IPS DF 4.7 (cell line): ENCODE measurements around the gene LMF1.

Source experiments
- DNase-seq: peaks from one replicate; pipeline ENCODE4 v3.0.0-alpha.2; 2013; ENCODE audit warnings: low spot score; ENCODE audit errors: extremely low read depth

Gene LMF1

DNA sequence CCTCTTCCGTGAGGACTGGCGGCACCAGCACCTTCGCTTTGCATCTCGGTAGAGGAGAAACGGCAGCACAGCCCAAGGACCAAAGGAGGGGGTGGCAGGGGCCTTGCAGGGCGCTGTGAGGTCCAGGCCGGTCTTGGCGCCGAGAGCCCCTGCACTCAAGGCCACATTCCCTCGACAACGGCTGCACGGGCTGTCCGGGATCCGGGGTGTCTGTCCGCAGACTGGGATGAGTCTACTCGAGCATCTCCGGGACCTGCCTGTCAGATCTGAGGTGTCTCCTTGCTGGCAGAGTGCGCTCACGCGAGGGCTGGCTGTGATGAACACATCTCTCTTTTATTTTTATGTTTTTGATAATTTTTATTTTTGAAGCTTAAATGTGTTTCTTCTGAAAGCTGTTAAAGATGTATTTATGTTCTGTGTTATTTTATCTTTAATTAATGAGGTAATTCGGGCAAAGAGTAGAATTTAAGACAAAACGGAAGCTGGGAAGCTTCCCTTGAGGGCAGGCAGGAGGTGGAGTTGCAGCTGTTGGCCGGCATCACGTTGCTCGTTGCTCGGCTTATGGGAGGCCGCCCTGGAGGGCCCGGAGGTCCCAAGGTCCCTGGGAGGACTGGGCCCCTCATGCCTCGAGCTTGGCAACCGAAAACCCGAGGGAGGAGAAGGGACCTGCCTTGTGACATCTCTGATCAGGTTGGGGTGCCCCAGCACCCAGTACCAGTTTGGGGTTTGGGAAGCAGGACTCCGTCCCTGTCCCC lies 15.0 kb upstream of the LMF1 start:
- DNase-seq = no peak

- DNase-seq = no peak
Measured at GRCh38 chr16:984736-985636, 14.2 kb upstream of the LMF1 start.

DNA sequence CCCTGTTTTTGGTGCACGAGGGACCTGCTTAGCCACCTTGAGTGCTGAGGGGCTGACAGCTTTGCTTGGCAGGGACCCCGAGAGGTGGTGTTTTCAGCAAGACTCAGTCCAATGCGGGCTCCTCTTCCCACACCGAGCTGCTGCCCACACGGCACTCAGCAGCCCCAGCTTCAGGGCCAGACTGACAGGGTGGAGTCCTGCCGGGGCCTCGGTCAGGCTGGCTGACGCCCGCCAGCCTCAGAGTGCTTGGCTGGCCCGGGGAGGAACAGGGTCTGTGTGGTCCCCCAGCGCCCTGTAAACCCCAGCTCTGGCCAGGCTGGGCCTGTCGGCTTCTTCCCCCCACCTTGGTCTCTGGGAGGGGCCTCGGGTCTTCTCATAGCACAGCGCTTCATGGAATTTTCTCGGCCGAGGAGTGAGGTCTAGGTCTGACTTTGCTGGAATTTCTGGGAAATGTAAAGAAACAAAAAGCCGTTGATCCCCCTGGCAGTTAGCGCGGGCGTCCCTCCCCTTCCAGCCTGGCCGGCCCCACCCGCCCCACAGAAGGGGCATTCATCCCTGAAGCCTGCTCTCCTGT lies 13.4 kb upstream of the LMF1 start:
- no peak for DNase-seq

GRCh38 chr16:983044-984030 lies 12.6 kb upstream of the LMF1 start:
- DNase-seq = no peak

DNA sequence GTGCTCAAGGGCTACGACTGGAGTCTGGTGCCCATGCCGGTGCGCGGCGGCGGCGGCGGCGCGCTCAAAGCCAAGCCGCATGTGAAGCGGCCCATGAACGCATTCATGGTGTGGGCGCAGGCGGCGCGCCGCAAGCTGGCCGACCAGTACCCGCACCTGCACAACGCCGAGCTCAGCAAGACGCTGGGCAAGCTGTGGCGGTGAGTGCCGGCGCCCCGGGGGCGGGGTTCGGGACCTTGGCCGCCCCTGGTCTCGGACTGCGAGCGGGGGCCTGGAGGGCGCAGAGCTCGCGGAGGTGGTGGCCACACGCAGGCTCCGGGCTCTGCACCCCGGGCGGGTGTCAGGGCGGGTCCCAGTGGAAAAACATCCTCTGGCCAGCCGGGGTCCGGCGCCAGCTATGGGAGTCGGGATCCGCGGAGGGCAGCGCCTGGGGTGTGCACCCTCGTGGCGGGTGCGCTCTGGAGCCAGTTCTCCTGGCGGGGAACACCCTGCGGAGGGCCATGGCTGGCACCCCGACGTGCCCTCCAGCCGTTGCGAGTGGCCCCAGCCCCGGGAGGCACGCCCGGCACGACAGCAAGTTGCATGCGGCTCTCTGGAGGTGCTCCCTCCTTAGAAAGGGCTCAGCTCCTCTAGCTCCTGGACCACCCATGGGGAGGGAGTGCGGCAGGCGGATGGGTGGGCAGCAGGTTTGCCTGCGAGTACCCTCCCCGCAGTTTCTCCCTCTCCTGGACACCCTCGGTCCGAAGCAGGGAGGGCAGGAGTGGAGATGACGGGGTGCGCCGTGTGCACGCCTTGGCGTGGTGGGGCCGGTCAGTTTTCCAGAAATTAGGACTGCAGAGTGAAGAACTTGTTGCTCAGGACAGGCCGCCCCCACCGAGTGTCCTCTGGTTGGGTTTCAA lies 11.6 kb upstream of the LMF1 start:
- no peak for DNase-seq

GRCh38 chr16:981695-982144 lies 10.9 kb upstream of the LMF1 start, which contains the start of gene SOX8:
Gene SOX8 (plus strand): TSS chr16:981770. CDS start chr16:981923, 153 bp downstream.
- no peak for DNase-seq

GRCh38 chr16:980595-980854 lies 9.7 kb upstream of the LMF1 start:
- no peak for DNase-seq

- no peak for DNase-seq
Measured at GRCh38 chr16:979859-980594, 9.2 kb upstream of the LMF1 start.

- no peak for DNase-seq
Measured at GRCh38 chr16:979147-979546, 8.4 kb upstream of the LMF1 start.

GRCh38 chr16:978403-978802 lies 7.6 kb upstream of the LMF1 start:
- no peak for DNase-seq

DNA sequence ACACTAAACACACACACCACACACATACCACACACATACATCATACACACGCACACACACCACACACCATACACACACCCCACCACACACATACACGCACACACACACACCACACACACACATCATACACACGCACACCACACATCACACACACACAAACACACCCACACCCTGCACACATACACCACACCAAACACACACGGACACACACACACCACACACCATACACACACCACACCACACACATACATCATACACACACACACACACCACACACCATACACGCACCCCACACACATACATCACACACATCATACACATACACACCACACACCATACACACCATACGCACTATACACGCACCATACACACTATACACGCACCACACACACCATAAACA lies 7.1 kb upstream of the LMF1 start:
- no peak for DNase-seq

- no peak for DNase-seq
Measured at GRCh38 chr16:977081-977701, 6.4 kb upstream of the LMF1 start.

DNA sequence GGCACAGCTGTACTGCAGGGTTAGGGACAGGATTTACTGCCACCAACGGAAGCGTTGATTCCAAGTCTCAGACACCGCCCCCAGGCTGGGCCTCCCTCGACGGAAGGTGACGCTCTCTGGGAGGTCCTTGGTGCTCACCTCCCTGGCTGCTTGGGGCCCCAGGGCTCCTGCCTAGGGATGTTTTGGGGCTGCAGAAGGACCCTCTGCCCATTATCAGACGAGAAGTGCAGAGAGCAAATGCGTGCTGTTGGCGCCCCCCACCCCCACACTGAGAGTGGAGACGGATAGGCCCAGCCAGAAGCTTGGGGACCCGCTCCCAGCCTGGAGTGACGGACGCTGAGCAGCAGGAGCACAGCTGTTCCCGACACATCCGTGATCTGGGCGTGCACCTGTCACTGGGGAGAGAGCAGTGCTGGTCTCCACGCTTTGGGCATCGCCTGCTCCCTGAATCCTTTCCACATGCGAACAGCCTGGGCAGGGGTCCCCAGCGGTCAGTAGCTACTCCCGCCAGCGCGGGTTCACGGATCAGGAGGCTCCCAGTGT lies 5.7 kb upstream of the LMF1 start:
- no peak for DNase-seq

DNA sequence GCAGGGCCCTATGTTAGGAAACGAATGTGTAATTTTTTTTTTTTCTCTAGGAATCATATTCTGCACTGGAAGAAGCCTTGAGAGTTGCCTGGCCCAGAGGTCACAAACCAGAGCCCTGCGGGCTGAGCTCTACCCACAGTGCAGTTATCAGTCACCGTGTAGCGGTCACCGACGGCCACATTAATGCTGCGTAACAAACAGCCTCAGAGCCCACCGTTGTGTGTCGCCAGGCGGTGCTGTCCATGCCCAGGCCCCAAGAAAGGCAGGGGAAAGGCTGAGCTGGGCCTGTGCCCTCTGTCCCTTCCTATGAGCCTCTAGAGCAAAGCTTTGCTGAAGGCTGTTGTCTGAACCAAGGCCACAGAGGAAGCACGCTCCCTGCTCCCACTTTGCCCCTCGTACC lies 4.5 kb upstream of the LMF1 start:
- no peak for DNase-seq

DNA sequence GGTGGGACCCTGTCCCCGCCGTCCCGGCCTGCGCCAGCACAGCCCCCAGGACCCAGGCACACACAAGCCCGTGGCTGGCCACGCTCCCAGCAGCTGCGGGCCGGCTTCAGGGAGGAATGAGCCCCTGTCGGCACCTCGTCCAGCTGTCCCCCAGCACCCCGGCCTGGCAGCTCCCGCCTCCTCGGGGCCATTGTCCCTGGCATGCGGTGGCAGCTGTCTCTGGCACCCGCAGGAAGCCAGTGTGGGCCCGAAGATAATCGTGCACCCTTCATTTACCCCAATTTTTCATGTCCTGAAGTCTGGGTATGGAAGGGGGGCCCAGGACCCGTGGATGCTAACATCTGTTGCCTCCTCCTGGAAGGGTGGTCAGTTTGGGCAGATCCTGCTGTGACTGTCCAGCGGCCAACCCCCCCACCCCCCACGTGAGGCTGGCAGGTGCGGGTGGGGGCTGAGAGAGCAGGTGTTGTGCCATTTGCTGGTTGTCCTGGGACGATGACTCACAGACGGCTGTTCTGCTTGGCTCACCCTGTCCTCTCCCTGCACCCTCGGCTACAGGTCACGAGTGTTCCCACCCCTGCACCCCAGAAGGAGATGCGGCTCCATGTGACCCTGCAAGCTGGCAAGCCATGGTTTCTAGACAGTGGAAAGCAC lies 4.0 kb upstream of the LMF1 start:
- DNase-seq = no peak

GRCh38 chr16:974001-974601 lies 3.3 kb upstream of the LMF1 start:
- DNase-seq = no peak

DNA sequence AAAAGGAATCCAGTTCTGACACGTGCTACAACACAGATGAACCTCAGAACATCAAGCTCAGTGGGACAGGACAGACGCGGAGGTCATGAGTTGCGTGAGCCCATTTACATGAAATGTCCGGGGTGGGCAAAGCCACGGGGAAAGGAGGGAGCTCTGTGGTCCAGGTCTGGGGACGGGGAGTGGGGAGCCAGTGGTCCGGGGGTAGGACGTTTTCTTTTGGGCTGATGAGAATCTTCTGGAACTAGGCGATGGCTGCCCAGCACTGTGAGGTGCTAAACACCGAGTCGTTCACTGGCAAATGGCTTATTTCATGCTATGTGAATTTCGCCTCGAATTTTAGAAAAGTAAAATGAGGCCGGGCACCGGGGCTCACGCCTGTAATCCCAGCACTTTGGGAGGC lies 2.6 kb upstream of the LMF1 start:
- no peak for DNase-seq
